ENCODE results near the gene DOCK10. TPM values are rescaled to one million over a fixed set of nuclear protein-coding genes. Genes with fewer than 3 reads are reported as not detected.

Gene DOCK10
- total and polyA plus RNA-seq, 9 of the 15 experiments (the other 6 are each of a cell fraction or from before 2014, with no cell fraction given): 0.01 to 0.87 (median 0.18) TPM

GRCh38 chr2:224932522-224932921 is 109.7 kb downstream of the DOCK10 start (continued):
- no peak for TF ChIP-seq ZNF592 (IDR thresholded peaks at IDR 0.05)
- TF ChIP-seq, protein P1, sequence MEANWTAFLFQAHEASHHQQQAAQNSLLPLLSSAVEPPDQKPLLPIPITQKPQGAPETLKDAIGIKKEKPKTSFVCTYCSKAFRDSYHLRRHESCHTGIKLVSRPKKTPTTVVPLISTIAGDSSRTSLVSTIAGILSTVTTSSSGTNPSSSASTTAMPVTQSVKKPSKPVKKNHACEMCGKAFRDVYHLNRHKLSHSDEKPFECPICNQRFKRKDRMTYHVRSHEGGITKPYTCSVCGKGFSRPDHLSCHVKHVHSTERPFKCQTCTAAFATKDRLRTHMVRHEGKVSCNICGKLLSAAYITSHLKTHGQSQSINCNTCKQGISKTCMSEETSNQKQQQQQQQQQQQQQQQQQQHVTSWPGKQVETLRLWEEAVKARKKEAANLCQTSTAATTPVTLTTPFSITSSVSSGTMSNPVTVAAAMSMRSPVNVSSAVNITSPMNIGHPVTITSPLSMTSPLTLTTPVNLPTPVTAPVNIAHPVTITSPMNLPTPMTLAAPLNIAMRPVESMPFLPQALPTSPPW (CRISPR knock-in tag; IDR thresholded peaks at IDR 0.05): no peak
- TF ChIP-seq CBX2 (IDR thresholded peaks at IDR 0.05; ENCODE audit: insufficient read depth, low read length, poor library complexity, severe bottlenecking): no peak
- no peak for TF ChIP-seq ZNF324 (CRISPR knock-in tag; IDR thresholded peaks at IDR 0.05)
- TF ChIP-seq RAD21 (CRISPR knock-in tag; conservative IDR thresholded peaks at IDR 0.05 in 1 of 2, IDR thresholded peaks at IDR 0.05 in 1 of 2): no peak

Data from K562 (cell line).